K562 (cell line): ENCODE results near the gene SH3BP5. TPM values are rescaled to one million over a fixed set of nuclear protein-coding genes. Genes with fewer than 3 reads are reported as not detected.

ENCODE experiments used
- HMGN3 ChIP-seq: IDR thresholded peaks from 2 replicates; pipeline ENCODE4 v1.6.1; 2011; ENCODE audit warnings: borderline replicate concordance, low read depth, mild to moderate bottlenecking, mixed read lengths, low read length; ENCODE audit not compliant: insufficient read length; ENCODE audit errors: extremely low read depth
- PURB ChIP-seq: sonication (generic); formaldehyde crosslinking; IDR thresholded peaks from 2 replicates; pipeline ENCODE4 v1.9.0; 2021; ENCODE audit warnings: low read depth, mild to moderate bottlenecking, missing genetic modification reagents
- TOE1 ChIP-seq, 2 experiments: fragments of 450-650 bp in 1 of 2; sonication (generic) in 1 of 2; formaldehyde crosslinking in 1 of 2; IDR thresholded peaks; 2 replicates each; pipeline versions ENCODE4 v1.7.1 to v1.8.0; 2016 to 2022; ENCODE audit warnings: borderline replicate concordance in 2 of 2, mild to moderate bottlenecking in 2 of 2, antibody characterized with exemption in 1 of 2, inconsistent platforms in 1 of 2, low read depth in 1 of 2, missing genetic modification reagents in 1 of 2, moderate library complexity in 1 of 2
- TRIM24 ChIP-seq, 2 experiments: fragments of 450-650 bp; IDR thresholded peaks; 2 replicates each; pipeline ENCODE4 v1.6.1; 2016
- polyA plus RNA-seq, 8 experiments: library from polyadenylated mRNA; depleted of rRNA in 4 of 8; stranded (reverse) in 5 of 8; unstranded in 3 of 8; fragments of >200 nt; fragmentation: Nextera tagmentation in 2 of 8; fragmentation: Illumina TruSeq in 1 of 8; extraction: Ambion mirVana in 2 of 8; extraction: Trizol in 1 of 8; gene quantifications; 2 replicates each; pipeline versions ENCODE4 v1.2.1 to v1.2.3, GENCODE V29; 2011 to 2014; ENCODE audit warnings: inconsistent platforms in 1 of 8, missing spikeins in 1 of 8
- total RNA-seq, 7 experiments: library from RNA; depleted of rRNA in 6 of 7; stranded (reverse); fragments of >200 nt in 6 of 7; fragmentation: Illumina TruSeq in 2 of 7; extraction: Trizol in 2 of 7; gene quantifications; 2 replicates each; pipeline versions ENCODE4 v1.2.1 to v1.2.3, GENCODE V29; 2011 to 2021; ENCODE audit warnings: low replicate concordance in 1 of 7
- TF ChIP-seq, protein P1 (sequence below), 2 experiments: fragments of 450-650 bp; IDR thresholded peaks; 2 replicates each; pipeline ENCODE4 v1.6.1; 2016; ENCODE audit warnings: mild to moderate bottlenecking in 2 of 2, borderline replicate concordance in 1 of 2, low read depth in 1 of 2, moderate library complexity in 1 of 2
- TF ChIP-seq, protein P2 (sequence below): sonication (generic); formaldehyde crosslinking; IDR thresholded peaks from 2 replicates; pipeline ENCODE4 v1.8.0; 2023; ENCODE audit warnings: mild to moderate bottlenecking, missing genetic modification reagents
- TF ChIP-seq, protein P3 (sequence below), 2 experiments: fragments of 450-650 bp; IDR thresholded peaks; 2 replicates each; pipeline ENCODE4 v1.6.1; 2016
- TF ChIP-seq, protein P4 (sequence below): fragments of 250-450 bp; sonication (Bioruptor Pico); IDR thresholded peaks from 2 replicates; pipeline ENCODE4 v1.8.0; 2022; ENCODE audit warnings: inconsistent platforms, mild to moderate bottlenecking, moderate library complexity, borderline replicate concordance
- TF ChIP-seq, protein P5 (sequence below): fragments of 450-650 bp; formaldehyde crosslinking; IDR thresholded peaks from 2 replicates; pipeline ENCODE4 v1.4.0; 2022; ENCODE audit warnings: missing genetic modification characterization

SH3BP5 gene
- total and polyA plus RNA-seq, 9 of the 15 experiments (the other 6 are each of a cell fraction or from before 2014, with no cell fraction given): 2.9 to 29.0 (median 14.9) TPM

DNA sequence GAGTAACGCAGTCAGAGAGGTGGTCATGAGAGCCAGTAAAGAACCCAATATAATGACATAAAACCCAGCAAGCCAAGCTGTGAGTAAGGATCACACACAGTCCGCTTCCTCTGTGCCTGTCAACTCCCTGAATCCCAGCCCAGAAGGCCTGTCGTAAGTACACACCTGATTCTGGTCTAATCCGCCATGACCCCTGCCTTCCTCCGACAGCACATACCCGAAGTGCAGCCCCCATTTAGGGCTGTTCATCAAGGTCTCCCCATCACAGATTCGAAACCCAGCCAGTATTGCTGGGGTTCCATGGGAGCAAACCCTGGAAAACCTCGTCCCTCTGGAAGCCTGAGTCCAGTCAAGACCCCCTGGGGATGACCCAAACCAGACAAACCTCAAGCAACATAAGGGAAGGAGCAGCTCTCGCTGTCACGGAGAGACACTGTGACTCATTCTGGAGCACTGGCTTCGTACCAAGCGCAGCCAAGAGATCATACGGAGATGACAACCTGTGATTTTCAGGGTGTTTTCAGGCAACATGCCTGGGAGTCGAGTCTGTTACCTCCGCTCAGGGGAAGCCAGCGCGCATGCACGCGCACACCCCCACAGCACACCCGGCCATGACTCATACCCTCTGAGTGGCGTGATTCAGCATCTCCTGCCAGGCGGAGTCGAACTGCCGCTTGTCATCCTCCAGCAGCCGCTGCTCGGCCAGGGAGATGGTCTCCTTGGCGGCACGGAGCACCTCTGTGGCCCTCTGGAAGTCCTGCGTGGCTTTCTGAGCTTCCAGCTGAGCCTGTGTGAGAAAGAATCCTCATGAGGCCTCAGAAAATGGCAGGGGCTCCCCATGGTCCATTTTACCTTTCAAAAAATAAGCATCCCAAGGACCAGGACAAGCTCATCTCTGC lies 63.0 kb downstream of the SH3BP5 start (continued):
- TF ChIP-seq PURB (CRISPR knock-in tag) (no peak), HMGN3 (peak; percentile 96), TOE1 (IDR thresholded peaks at IDR 0.05; ENCODE audit: borderline replicate concordance) (peak; percentile 55; the same call in 1 of the 2 replicates), TOE1 (CRISPR knock-in tag; IDR thresholded peaks at IDR 0.05; ENCODE audit: borderline replicate concordance, low read depth) (no peak), TRIM24 (IDR thresholded peaks at IDR 0.05) (peak in 1 of 2 experiments; percentile 75; a peak in 2 of 4 replicates)
- TF ChIP-seq, protein P1, sequence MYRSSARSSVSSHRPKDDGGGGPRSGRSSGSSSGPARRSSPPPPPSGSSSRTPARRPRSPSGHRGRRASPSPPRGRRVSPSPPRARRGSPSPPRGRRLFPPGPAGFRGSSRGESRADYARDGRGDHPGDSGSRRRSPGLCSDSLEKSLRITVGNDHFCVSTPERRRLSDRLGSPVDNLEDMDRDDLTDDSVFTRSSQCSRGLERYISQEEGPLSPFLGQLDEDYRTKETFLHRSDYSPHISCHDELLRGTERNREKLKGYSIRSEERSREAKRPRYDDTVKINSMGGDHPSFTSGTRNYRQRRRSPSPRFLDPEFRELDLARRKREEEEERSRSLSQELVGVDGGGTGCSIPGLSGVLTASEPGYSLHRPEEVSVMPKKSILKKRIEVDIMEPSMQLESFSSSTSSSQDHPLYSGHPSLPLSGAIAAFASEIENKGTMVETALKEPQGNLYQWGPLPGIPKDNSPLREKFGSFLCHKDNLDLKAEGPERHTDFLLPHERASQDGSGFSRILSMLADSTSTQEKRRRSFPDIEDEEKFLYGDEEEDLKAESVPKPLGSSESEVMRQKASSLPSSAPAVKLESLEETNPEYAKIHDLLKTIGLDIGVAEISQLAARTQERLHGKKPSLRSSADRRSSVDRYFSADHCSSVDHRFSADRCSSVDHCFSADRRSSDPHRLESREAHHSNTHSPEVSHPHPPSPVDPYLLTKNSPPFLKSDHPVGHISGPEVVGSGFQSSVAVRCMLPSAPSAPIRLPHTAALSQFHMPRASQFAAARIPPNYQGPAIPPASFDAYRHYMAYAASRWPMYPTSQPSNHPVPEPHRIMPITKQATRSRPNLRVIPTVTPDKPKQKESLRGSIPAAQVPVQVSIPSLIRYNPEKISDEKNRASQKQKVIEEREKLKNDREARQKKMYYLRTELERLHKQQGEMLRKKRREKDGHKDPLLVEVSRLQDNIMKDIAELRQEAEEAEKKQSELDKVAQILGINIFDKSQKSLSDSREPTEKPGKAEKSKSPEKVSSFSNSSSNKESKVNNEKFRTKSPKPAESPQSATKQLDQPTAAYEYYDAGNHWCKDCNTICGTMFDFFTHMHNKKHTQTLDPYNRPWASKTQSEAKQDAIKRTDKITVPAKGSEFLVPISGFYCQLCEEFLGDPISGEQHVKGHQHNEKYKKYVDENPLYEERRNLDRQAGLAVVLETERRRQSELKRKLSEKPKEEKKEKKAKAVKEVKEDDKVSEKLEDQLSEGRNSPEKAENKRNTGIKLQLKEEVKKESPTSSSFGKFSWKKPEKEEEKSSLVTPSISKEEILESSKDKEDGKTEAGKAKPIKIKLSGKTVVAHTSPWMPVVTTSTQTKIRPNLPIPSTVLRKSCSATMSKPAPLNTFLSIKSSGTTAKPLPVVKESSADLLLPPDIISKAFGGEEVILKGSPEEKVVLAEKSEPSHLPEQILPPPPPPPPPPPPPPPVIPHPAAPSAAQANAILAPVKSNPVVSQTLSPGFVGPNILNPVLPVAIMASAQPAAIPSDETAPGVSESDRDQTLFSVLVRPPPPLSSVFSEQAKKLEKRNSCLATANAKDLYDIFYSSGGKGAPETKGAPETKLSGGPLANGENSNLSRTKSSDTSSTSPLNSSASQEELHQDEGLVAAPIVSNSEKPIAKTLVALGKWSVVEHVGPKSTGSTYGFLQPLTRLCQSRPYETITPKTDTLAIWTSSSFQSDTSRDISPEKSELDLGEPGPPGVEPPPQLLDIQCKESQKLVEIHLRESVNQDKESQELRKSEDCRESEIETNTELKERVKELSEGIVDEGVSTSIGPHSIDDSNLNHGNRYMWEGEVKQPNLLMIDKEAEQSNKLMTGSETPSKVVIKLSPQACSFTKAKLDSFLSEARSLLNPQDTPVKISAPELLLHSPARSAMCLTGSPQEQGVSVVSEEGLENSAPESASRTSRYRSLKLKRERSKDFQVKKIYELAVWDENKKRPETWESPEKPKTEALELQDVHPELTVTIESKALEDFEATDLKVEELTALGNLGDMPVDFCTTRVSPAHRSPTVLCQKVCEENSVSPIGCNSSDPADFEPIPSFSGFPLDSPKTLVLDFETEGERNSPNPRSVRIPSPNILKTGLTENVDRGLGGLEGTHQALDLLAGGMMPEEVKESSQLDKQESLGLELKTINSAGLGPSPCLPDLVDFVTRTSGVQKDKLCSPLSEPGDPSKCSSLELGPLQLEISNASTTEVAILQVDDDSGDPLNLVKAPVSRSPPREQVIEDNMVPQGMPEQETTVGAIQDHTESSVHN (IDR thresholded peaks at IDR 0.05; ENCODE audit: borderline replicate concordance in 1 of 2, low read depth in 1 of 2): peak in 1 of 2 experiments; percentile 95; a peak in 2 of 4 replicates
- TF ChIP-seq, protein P2, sequence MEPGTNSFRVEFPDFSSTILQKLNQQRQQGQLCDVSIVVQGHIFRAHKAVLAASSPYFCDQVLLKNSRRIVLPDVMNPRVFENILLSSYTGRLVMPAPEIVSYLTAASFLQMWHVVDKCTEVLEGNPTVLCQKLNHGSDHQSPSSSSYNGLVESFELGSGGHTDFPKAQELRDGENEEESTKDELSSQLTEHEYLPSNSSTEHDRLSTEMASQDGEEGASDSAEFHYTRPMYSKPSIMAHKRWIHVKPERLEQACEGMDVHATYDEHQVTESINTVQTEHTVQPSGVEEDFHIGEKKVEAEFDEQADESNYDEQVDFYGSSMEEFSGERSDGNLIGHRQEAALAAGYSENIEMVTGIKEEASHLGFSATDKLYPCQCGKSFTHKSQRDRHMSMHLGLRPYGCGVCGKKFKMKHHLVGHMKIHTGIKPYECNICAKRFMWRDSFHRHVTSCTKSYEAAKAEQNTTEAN (CRISPR knock-in tag): no peak
- TF ChIP-seq, protein P3, sequence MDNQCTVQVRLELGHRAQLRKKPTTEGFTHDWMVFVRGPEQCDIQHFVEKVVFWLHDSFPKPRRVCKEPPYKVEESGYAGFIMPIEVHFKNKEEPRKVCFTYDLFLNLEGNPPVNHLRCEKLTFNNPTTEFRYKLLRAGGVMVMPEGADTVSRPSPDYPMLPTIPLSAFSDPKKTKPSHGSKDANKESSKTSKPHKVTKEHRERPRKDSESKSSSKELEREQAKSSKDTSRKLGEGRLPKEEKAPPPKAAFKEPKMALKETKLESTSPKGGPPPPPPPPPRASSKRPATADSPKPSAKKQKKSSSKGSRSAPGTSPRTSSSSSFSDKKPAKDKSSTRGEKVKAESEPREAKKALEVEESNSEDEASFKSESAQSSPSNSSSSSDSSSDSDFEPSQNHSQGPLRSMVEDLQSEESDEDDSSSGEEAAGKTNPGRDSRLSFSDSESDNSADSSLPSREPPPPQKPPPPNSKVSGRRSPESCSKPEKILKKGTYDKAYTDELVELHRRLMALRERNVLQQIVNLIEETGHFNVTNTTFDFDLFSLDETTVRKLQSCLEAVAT (IDR thresholded peaks at IDR 0.05): no peak
- TF ChIP-seq, protein P4, sequence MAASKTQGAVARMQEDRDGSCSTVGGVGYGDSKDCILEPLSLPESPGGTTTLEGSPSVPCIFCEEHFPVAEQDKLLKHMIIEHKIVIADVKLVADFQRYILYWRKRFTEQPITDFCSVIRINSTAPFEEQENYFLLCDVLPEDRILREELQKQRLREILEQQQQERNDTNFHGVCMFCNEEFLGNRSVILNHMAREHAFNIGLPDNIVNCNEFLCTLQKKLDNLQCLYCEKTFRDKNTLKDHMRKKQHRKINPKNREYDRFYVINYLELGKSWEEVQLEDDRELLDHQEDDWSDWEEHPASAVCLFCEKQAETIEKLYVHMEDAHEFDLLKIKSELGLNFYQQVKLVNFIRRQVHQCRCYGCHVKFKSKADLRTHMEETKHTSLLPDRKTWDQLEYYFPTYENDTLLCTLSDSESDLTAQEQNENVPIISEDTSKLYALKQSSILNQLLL: no peak; the same call in 1 of the 2 replicates
- TF ChIP-seq, protein P5, sequence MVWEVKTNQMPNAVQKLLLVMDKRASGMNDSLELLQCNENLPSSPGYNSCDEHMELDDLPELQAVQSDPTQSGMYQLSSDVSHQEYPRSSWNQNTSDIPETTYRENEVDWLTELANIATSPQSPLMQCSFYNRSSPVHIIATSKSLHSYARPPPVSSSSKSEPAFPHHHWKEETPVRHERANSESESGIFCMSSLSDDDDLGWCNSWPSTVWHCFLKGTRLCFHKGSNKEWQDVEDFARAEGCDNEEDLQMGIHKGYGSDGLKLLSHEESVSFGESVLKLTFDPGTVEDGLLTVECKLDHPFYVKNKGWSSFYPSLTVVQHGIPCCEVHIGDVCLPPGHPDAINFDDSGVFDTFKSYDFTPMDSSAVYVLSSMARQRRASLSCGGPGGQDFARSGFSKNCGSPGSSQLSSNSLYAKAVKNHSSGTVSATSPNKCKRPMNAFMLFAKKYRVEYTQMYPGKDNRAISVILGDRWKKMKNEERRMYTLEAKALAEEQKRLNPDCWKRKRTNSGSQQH (CRISPR knock-in tag): no peak
